ENCODE measurements around the gene PRKCH.

DNA sequence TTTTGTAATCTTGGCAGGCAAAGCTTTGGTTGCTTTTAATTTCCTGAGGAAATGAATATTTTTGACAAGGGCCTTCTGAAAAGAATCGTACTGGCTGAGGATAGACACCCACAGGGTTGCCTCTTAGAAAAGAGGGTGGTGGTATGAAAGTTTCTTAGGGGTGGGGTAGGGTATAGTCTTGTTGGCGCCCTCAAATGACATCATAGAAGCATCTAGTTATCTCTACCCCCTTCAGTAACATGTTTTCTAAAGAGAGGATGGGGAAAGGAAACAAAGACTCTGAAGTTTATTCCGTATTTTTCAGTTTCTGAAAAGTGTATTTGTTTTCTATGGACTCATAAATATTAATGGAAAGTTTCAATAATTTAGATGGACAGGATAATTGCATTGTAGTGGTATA is 13.7 kb downstream of the PRKCH start:
- TF ChIP-seq POLR2A (IDR thresholded peaks at IDR 0.05; ENCODE audit: low read depth, low read length) (no peak), POLR2AphosphoS5 (IDR thresholded peaks at IDR 0.05; ENCODE audit: low read depth, low read length) (no peak), TAF1 (IDR thresholded peaks at IDR 0.05; ENCODE audit: low read depth, low read length) (no peak)
